Activated effector memory CD4-positive, alpha-beta T cell treated with Interleukin-2 at 50 U/mL for 16 hours (primary cell): ENCODE results near the gene GSTO2.
"Not testable (repeated sequence)": the region's sequence is repeated elsewhere in the genome, so short reads cannot be mapped to it uniquely, and the experiment has no call there.

Experiments used
- DNase-seq: peaks from one replicate; pipeline ENCODE4 v3.0.0-alpha.2; 2020

The GSTO2 gene

GRCh38 chr10:104268713-104269645 lies at the start of gene GSTO2:
GSTO2 (plus strand) TSS chr10:104269184; CDS start chr10:104274916, 5,732 bp downstream.
- DNase-seq: peak; percentile 97

DNA sequence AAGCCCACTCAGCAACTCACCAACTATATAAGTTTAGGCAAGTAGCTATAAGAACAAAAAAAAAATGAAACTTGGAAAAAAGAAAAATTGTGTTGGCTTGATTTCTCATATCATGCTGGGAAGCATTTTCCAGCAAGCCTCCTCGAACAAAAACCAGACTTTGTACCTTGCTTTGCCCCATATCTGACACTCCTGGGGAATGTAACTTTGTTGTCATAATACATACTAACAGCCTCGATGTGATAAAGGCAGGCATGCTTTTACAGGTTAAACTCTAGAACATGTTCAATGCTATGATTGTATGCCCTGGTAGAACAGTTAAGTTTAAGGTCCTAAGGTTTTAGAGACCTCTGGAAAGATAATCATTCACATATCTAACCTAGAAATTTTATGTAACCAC lies 48.5 kb upstream of the GSTO2 start:
- no peak for DNase-seq

- DNase-seq: no peak
These were observed 45.7 kb upstream of the GSTO2 start for GRCh38 chr10:104223304-104223703.

DNA sequence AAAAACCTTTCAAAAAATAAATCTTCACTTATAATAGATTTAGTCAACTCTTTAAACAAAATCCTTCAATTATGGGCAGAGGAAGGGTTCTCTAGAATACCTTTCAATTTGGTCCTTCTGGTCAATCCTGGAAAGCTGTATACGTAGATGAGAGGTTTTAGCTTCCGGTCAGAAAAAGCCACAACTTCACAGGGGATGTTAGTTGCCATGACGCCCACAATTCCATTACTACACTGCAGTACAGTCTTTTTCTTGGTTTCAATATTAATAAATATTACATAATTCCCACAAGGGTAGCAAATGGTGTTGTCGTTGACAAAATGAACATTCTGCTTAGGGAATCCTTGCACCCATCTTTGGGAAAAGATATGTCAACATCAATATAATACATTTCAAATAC lies 38.5 kb upstream of the GSTO2 start:
- no peak for DNase-seq

DNA sequence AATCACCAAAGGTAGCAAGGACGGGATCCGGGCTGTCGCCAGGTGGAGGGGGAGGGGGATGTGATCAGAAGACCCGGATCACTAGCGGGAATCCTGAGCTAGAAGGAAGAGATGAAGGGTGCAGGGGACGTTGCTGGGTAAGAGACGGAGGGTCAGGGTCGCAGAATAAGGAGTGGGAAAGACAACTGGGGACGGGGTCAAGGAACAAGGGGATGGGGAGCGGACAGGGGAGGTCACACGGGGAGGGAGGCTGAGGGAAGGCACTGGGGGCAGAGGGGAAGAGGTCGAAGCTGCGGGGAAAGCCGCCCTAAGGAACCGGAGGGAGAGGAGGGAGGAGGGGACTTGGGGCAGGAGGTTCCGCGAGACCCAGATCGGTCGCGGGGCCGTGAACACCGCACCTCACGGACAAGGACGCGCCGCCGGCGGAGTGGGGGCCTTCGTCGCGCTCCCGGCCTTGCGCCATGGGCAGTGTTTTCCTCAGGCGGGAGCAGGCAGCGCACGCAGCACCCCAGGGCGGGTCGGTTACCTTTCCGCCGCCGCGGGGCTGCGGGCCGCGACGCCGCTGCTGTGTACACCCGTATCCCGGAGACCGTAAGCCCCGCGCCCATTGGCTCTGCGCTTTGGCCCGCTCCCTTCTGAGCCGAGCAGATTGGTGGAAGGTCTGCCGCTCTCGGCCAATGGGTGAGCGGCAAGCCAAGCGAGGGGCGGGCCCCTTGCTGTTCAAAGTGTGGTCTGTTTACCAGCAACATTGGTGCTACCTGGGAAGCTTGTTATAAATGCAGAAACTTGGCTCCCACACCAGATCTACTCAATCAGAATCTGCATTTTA lies 37.0 kb upstream of the GSTO2 start, which contains the start of gene CFAP43:
CFAP43 (minus strand) TSS at position 581 of the 829 bp plus-strand sequence; CDS start at position 463, 118 bp downstream.
- peak; percentile 97 for DNase-seq

DNA sequence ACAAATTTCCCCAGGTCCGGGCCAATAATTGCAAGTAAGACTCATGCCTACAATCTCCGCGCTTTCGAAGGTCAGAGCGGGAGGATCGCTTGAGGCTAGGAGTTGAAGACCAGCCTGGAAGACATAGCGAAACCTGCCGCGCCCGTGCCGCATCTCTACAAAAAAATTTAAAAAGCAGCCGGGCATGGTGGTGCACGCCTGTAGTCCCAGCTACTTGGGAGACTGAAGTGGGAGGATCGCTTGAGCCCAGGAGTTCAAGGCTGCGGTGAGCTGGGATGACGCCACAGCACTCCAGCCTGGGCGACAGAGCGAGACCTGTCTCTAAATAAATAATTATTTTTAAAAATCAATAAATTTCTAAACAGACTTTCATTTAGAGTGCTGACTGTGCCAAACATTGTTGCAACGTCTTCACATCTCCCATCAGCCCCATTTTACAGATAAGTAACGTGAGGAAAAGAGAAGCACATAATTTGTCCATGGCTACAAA lies 36.3 kb upstream of the GSTO2 start:
- no peak for DNase-seq

- no peak for DNase-seq
These were observed 35.2 kb upstream of the GSTO2 start for GRCh38 chr10:104233817-104234216.

- no peak for DNase-seq
These were observed 34.0 kb upstream of the GSTO2 start for GRCh38 chr10:104234934-104235333.

GRCh38 chr10:104235801-104236200 lies 33.2 kb upstream of the GSTO2 start:
- no peak for DNase-seq

GRCh38 chr10:104240078-104240477 lies 28.9 kb upstream of the GSTO2 start:
- DNase-seq: no peak

- DNase-seq: no peak
These were observed 26.4 kb upstream of the GSTO2 start for GRCh38 chr10:104242545-104242944.

DNA sequence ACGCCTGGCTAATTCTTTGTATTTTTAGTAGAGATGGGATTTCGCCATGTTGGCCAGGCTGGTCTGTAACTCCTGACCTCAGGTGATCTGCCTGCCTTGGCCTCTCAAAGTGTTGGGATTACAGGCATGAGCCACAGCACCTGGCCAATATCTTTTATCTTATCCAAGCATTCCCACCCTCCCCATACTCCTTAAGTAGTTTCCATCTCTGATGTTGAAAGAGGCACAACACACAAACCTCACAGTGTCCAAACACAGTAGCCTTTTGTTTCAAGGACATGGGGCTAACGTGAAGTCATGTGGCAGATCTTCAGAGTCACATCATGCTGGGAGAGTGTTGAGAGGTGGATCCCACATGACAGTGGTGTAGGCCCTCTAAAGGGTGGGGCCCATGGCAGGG lies 26.0 kb upstream of the GSTO2 start:
- DNase-seq: not testable (repeated sequence)

- DNase-seq: no peak
These were observed 25.5 kb upstream of the GSTO2 start for GRCh38 chr10:104243512-104243911.

DNA sequence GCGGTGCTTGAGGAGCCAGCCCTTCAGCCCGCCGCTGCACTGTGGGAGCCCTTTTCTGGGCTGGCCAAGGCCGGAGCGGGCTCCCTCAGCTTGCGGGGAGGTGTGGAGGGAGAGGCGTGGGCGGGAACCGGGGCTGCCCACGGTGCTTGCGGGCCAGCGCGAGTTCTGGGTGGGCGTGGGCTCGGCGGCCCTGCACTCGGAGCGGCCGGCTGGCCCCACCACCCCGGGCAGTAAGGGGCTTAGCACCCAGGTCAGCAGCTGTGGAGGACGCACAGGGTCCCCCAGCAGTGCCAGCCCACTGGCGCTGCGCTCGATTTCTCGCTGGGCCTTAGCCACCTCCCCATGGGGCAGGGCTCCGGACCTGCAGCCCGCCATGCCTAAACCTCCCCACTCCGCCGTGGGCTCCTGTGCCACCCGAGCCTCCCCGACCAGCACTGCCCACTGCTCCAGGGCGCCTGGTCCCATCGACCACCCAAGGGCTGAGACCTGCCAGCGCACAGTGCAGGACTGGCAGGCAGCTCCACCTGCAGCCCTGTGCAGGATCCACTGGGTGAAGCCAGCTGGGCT lies 23.8 kb upstream of the GSTO2 start:
- no peak for DNase-seq

DNA sequence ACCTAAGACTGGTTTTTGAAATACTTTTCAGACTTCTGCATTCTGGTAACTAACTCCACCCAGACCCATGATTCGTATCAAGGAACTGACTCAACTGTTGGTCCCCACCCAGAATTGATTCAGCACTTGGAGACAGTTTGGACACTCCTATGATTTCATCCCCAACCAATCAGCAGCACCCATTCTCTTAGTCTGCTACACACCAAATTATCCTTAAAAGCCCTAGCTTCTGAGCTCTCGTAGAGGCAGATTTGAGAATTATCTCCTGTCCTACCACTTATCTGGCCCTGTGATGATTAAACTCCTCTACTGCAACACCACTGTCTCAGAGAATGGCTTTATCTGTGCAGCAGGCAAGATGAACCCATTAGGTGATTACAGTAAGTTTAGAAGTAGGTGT lies 22.0 kb upstream of the GSTO2 start:
- no peak for DNase-seq

GRCh38 chr10:104247513-104248146 lies 21.4 kb upstream of the GSTO2 start:
- no peak for DNase-seq

DNA sequence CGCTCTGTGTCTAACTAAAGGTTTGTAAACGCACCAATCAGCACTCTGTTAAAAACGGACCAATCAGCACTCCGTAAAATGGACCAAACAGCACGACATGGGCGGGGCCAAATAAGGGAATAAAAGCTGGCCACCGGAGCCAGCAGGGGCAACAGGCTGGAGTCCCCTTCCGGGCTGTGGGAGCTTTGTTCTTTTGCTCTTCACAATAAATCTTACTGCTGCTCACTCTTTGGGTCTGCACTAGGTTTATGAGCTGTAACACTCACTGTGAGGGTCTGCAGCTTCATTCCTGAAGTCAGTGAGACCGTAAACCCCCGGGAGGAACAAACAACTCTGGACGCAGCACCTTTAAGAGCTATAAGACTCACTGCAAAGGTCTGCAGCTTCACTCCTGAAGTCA lies 20.1 kb upstream of the GSTO2 start:
- DNase-seq: not testable (repeated sequence)

DNA sequence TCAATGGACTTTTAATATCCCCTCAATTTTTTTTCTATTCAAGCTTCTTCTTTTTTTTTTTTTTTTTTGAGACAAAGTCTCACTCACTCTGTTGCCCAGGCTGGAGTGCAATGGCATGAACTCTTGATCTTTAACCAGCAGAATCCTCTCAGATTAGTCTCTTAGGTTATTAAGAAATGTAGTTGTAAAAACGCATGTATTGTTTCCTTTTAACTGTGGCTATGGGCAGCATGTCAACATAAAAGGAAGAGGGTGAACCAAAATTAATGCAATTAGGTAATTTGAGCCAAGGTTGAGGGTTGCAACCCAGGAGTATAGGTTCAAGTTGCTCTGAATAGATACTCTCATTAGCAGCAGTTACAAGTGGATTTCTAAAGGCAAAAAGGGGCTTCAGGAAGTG lies 18.6 kb upstream of the GSTO2 start:
- no peak for DNase-seq

DNA sequence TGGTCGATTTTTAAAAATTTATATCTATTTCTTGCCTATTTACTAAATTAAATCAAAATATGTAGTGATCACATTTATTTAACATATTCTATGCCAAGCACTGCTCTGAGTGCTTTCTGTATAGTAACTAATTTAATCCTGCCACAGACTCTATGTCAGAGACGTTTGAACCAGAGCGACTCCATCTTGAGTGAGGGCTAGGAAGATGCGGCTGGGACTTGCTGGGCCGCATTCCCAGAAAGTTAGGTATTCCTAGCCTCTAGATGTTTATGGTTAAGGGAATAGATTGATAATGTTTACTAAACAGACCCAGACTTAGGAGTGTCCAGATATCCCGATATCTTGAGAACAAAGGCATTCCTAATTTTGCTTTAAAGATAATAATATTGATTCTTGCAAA lies 17.5 kb upstream of the GSTO2 start:
- no peak for DNase-seq

DNA sequence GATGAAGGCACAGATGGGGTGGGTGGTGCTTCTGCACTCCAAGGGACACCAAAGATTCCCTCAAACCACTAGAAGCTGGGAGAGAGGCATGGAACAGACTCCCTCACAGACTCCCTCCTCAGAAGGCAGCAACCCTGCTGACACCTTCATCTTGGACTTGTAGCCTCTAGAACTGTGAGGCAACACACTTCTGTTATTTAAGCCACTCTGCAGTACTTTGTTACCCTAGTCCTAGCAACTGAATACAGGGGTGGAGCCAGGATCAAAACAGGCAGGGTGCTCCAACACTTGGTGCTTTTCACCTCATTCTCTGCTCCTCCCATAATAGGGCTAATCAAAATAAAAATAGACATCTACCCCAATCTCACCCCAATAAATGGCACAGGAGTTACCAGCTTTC lies 16.6 kb upstream of the GSTO2 start:
- DNase-seq: no peak

- no peak for DNase-seq
These were observed 15.9 kb upstream of the GSTO2 start for GRCh38 chr10:104253106-104253505.

GRCh38 chr10:104253606-104254410 lies 15.2 kb upstream of the GSTO2 start:
- DNase-seq: no peak
